Psoas muscle (tissue), 8 donors: Measurements from ENCODE around the gene HTRA2. TPM values are rescaled to one million over a fixed set of nuclear protein-coding genes. Genes with fewer than 3 reads are reported as not detected.

ENCODE experiments used
- ATAC-seq, 4 donors: fragments of 200-7000 bp; cut with Tn5 transposase; one replicate each; pipeline ENCODE4 v1.9.1; 2020; ENCODE audit warnings: moderate library complexity in 3 of 4, mild to moderate bottlenecking in 2 of 4
- DNase-seq, 2 donors: peaks; one replicate each; pipeline ENCODE4 v3.0.0-alpha.2; 2020
- H3K27ac ChIP-seq: fragments of 200-600 bp; one replicate; pipeline ENCODE4 v1.8.0; 2022
- H3K27me3 ChIP-seq, 3 donors: fragments of 200-600 bp in 1 of 3; one replicate each; pipeline versions ENCODE4 v1.6.1 to v1.8.0; 2013 to 2022; ENCODE audit warnings: low read length in 2 of 3, mild to moderate bottlenecking in 2 of 3, moderate library complexity in 1 of 3; ENCODE audit not compliant: insufficient read depth in 3 of 3
- H3K36me3 ChIP-seq, 2 donors: fragments of 200-600 bp in 1 of 2; one replicate each; pipeline versions ENCODE4 v1.6.1 to v1.8.0; 2013 to 2022; ENCODE audit warnings: low read depth in 1 of 2, mild to moderate bottlenecking in 1 of 2, moderate library complexity in 1 of 2; ENCODE audit not compliant: insufficient read depth in 1 of 2
- H3K4me1 ChIP-seq: fragments of 200-600 bp; one replicate; pipeline ENCODE4 v1.8.0; 2022
- H3K4me3 ChIP-seq: fragments of 200-600 bp; one replicate; pipeline ENCODE4 v1.8.0; 2022; ENCODE audit warnings: mild to moderate bottlenecking
- H3K9me3 ChIP-seq: fragments of 200-600 bp; one replicate; pipeline ENCODE4 v1.8.0; 2022
- CTCF ChIP-seq: fragments of 200-600 bp; IDR thresholded peaks from one replicate; pipeline ENCODE4 v1.8.0; 2022; ENCODE audit warnings: antibody characterized with exemption
- WGBS, 3 donors: extraction: QIAGEN DNeasy Blood & Tissue Kit; methylation state at CpG; one replicate each; pipeline versions ENCODE4 v1.1.6 to v1.1.7; 2013; 5-methylcytosine and 5-hydroxymethylcytosine counted together
- intact Hi-C, 2 donors: fragments of 100-400 bp; cut with DNase I; formaldehyde crosslinking; loops; one replicate each; pipeline versions ENCODE4 v1.11.0 to v1.14.2; 2022
- polyA plus RNA-seq, 3 donors: library from polyadenylated mRNA; stranded (reverse); fragments of 200-250 nt; gene quantifications; one replicate each; pipeline ENCODE4 v1.2.3, GENCODE V29; 2013
- total RNA-seq, 4 donors: library from RNA; stranded (reverse); fragmentation: NEBNext Ultra II Directional in 2 of 4; extraction: Animal tissue kit (Norgen Biotek cat#: 25700) in 2 of 4; gene quantifications; one replicate each; pipeline versions ENCODE4 v1.2.1 to v1.2.4, GENCODE V29; 2021 to 2023
- donor health status: healthy with polysubstance abuse.
- donor health status: DM: no; HTN: no; CAD: no; lungs with moderate emphysema.
- donor health status: Bipolar disorder and iron deficiency.
- donor health status: healthy.
- donor health status: DM: yes; HTN: yes; CAD: no.
- donor health status: DM: no; HTN: no; CAD: no.
- donor health status: DM: no; HTN: no; CAD: no.
- donor health status: DM: yes; HTN: yes; CAD: no.

The HTRA2 gene
- total and polyA plus RNA-seq, 7 donors: 23.0 to 54.4 (median 27.6) TPM

- TF ChIP-seq CTCF: no peak
- peaks cover 0 to 45% (median 7%) of the 10 kb centered on the region in 3 donors for H3K27me3 ChIP-seq
- H3K36me3 ChIP-seq: no peaks in the 10 kb centered on the region
- H3K27ac ChIP-seq: peak overlapping the region; percentile 60
- ATAC-seq (peak; percentile 67 to 80 (median 72)), DNase-seq (peak; percentile 76 to 79)
- no peaks in the 10 kb centered on the region for H3K9me3 ChIP-seq
- H3K4me3 ChIP-seq: peak overlapping the region; percentile 68
- intact Hi-C loops: no loop called here
- WGBS, 3 donors: 4 to 8% (median 4%) methylated on average over 54 to 85 of the region's 85 CpGs
- peaks cover 6% of the 10 kb centered on the region for H3K4me1 ChIP-seq
Measured at GRCh38 chr2:74548900-74549826, 19.4 kb downstream of the HTRA2 start.

- DNase-seq (no peak), ATAC-seq (no peak)
- Histone ChIP-seq H3K27ac (no peak overlapping the region), H3K36me3 (no peaks in the 10 kb centered on the region), H3K4me1 (peaks cover 12% of the 10 kb centered on the region), H3K27me3 (peaks cover 0 to 55% (median 14%) of the 10 kb centered on the region in 3 donors), H3K4me3 (no peak overlapping the region), H3K9me3 (no peaks in the 10 kb centered on the region)
- no peak for TF ChIP-seq CTCF
- WGBS, 3 donors: 89 to 91% (median 90%) methylated on average over 7 of the region's 7 CpGs
- intact Hi-C loops: no loop called here
Measured at GRCh38 chr2:74550231-74550630, 20.5 kb downstream of the HTRA2 start.

DNA sequence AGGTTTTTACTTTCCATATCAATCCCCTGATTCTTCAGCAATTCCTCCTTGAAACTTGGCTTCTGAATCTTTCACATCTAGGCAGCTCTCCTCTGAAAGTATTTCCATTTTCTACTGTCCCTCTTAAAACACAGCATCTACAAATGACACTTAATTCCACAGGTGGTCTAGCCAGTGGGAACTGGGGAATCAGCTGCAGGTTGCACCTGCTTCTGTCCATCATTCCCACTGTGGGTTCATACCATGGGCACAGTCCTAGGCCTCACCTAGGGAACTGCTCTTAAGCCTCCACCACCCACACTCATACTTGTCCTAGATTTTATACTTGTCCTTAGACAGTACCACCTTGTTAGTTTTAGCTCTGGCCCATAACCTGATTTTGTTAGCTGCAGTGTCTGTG is 21.8 kb downstream of the HTRA2 start:
- no peaks in the 10 kb centered on the region for H3K36me3 ChIP-seq
- intact Hi-C loops: no loop called here
- peaks cover 16% of the 10 kb centered on the region for H3K4me1 ChIP-seq
- H3K9me3 ChIP-seq: no peaks in the 10 kb centered on the region
- ATAC-seq (no peak), DNase-seq (no peak)
- TF ChIP-seq CTCF: no peak
- H3K4me3 ChIP-seq: no peak overlapping the region
- H3K27ac ChIP-seq: no peak overlapping the region
- H3K27me3 ChIP-seq: peaks cover 0 to 67% (median 14%) of the 10 kb centered on the region in 3 donors

DNA sequence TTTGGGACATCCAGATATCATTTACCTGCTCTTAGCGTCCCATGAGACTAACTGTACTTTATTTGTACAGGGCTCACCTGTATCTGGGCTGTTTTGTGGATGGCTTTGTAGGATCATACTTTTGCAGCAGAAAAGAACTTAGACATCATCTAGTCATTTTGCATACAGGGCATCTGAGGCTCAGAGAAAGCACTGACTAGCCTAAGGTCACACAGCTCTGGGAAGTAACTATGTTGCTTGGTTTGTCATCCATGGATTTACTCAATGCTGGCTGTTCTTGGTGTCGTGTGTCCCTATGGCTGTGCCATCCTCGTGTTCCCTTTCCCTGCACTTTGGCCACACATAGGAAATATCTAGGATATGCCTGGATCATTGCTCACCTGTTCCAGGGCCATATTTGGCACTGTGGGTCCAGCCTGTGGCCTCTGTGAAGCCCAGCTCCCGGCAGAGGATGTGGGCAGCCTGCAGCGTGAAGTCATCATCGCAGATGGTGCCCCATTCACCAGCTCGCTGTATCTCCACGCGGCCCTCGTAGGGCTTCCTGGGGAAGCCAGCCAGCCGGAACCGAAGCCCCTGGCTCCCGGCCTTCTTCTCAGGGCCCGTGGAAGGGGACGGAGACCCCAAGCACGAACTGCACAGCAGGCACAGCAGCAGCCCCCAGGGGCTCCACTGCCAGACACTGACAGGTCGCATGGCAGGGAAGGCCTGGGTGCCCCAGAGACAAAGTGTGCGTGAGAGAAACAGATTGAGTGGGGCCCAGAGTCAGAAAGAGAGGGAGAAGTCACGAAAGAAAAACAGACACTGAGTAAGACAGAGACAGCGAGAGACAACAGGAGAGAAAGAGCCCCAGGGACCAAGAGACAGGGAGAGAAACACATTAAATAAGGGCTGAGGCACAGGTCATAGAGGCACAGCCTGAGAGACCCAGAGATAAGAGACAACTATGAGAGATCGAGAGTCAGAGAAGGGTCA is 22.5 kb downstream of the HTRA2 start:
- no peak overlapping the region for H3K27ac ChIP-seq
- peaks cover 16% of the 10 kb centered on the region for H3K4me1 ChIP-seq

More for the DNA sequence above, 22.5 kb downstream of the HTRA2 start:
- H3K36me3 ChIP-seq: no peaks in the 10 kb centered on the region
- ATAC-seq: no peak
- no peak for DNase-seq
- intact Hi-C loops: no loop called here
- H3K27me3 ChIP-seq: peaks cover 0 to 67% (median 16%) of the 10 kb centered on the region in 3 donors
- no peak overlapping the region for H3K4me3 ChIP-seq
- no peaks in the 10 kb centered on the region for H3K9me3 ChIP-seq
- 79 to 82% (median 79%) methylated on average over 21 of the region's 21 CpGs for WGBS, 3 donors
- no peak for TF ChIP-seq CTCF
